ENCODE results near the gene LMF2.
"Not testable (repeated sequence)": the region's sequence is repeated elsewhere in the genome, so short reads cannot be mapped to it uniquely, and the experiment has no call there.

The LMF2 gene

GRCh38 chr22:50523806-50524675, 16.5 kb upstream of the LMF2 start:
- no peak for DNase-seq (ENCODE audit: low spot score)

- DNase-seq (ENCODE audit: low spot score) = no peak
These were observed 15.9 kb upstream of the LMF2 start for GRCh38 chr22:50523458-50523805.

GRCh38 chr22:50522806-50523438, 15.4 kb upstream of the LMF2 start:
- no peak for DNase-seq (ENCODE audit: low spot score)

GRCh38 chr22:50522208-50522805, 14.8 kb upstream of the LMF2 start:
- DNase-seq (ENCODE audit: low spot score) = no peak

- no peak for DNase-seq (ENCODE audit: low spot score)
These were observed 14.2 kb upstream of the LMF2 start for GRCh38 chr22:50521710-50522109.

- no peak for DNase-seq (ENCODE audit: low spot score)
These were observed 13.4 kb upstream of the LMF2 start for GRCh38 chr22:50520826-50521453.

GRCh38 chr22:50520184-50520583, 12.7 kb upstream of the LMF2 start:
- DNase-seq (ENCODE audit: low spot score) = not testable (repeated sequence)

- DNase-seq (ENCODE audit: low spot score) = no peak
These were observed 11.6 kb upstream of the LMF2 start for GRCh38 chr22:50519151-50519550.

- DNase-seq (ENCODE audit: low spot score) = no peak
These were observed 11.1 kb upstream of the LMF2 start for GRCh38 chr22:50518606-50519005.

GRCh38 chr22:50517495-50518260, 10.2 kb upstream of the LMF2 start:
- no peak for DNase-seq (ENCODE audit: low spot score)

- DNase-seq (ENCODE audit: low spot score) = no peak
These were observed 9.4 kb upstream of the LMF2 start for GRCh38 chr22:50516891-50517290.

GRCh38 chr22:50516068-50516467, 8.6 kb upstream of the LMF2 start:
- DNase-seq (ENCODE audit: low spot score) = no peak

GRCh38 chr22:50513175-50513574, 5.7 kb upstream of the LMF2 start:
- DNase-seq (ENCODE audit: low spot score) = no peak

- no peak for DNase-seq (ENCODE audit: low spot score)
These were observed 1.4 kb upstream of the LMF2 start for GRCh38 chr22:50508897-50509296.

- peak; percentile 98 for DNase-seq (ENCODE audit: low spot score)
These were observed 736 bp upstream of the LMF2 start, which contains the start of gene NCAPH2 for GRCh38 chr22:50507991-50508884. TSS of gene NCAPH2 (plus strand) at chr22:50508224. CDS start at chr22:50508338, 114 bp downstream.

GRCh38 chr22:50506611-50507420, 686 bp downstream of the LMF2 start:
- no peak for DNase-seq (ENCODE audit: low spot score)

- no peak for DNase-seq (ENCODE audit: low spot score)
These were observed 1.5 kb downstream of the LMF2 start for GRCh38 chr22:50505776-50506610.

GRCh38 chr22:50505276-50505775, 2.2 kb downstream of the LMF2 start:
- no peak for DNase-seq (ENCODE audit: low spot score)

All from hematopoietic multipotent progenitor cell treated with erythropoietin and hydrocortisone succinate and interleukin-3 and kit ligand, for 17 days (in vitro differentiated cells).